K562 (cell line): ENCODE data around the gene CD207. TPM values are rescaled to one million over a fixed set of nuclear protein-coding genes. Genes with fewer than 3 reads are reported as not detected.

Source experiments
- ATAC-seq: fragments of 200-7000 bp; cut with Tn5 transposase; 3 replicates; pipeline ENCODE4 v1.9.1; 2020; ENCODE audit warnings: moderate library complexity
- BruUV-seq: library from RNA; stranded (reverse); fragments of 400-500 nt; replicated peaks from 2 replicates; lab custom pipeline; 2021; lab: Mats Ljungman, UMichigan
- CTCF ChIA-PET: fragments of 300-600 bp; formaldehyde crosslinking; extraction: SDS; loops from one replicate; lab custom pipeline; 2021; ENCODE audit warnings: low intra/inter-chr PET ratio; lab: Yijun Ruan, JAX
- POLR2A ChIA-PET: fragments of 300-600, 350-650 bp; sonication (Branson Sonifier 250); formaldehyde crosslinking; extraction: SDS; loops from one replicate; lab custom pipeline; 2021; ENCODE audit warnings: antibody characterized with exemption, inconsistent platforms; lab: Yijun Ruan, JAX
- DNase-seq, 4 experiments: peaks; one replicate each; pipeline versions ENCODE4 v3.0.0 to v3.0.0-alpha.2; 2011 to 2018; ENCODE audit warnings: low spot score in 3 of 4, mixed read lengths in 3 of 4; ENCODE audit errors: extremely low read depth in 1 of 4
- FAIRE-seq: peaks from 2 replicates; lab custom pipeline; 2011; peaks lifted over from hg19 to GRCh38; lab: Jason Lieb, UNC
- H2AFZ ChIP-seq: 2 replicates; pipeline ENCODE4 v1.6.0; 2011; ENCODE audit warnings: low read depth, low read length, control low read depth, inconsistent platforms
- H3K27ac ChIP-seq: fragments of 200-600 bp; 3 replicates; pipeline ENCODE4 v1.8.0; 2011; ENCODE audit warnings: low read depth, mild to moderate bottlenecking, control low read depth, inconsistent platforms, low read length, moderate library complexity, mixed read lengths; ENCODE audit errors: extremely low read depth
- H3K27me3 ChIP-seq, 2 experiments: fragments of 300-600 bp in 1 of 2; 2 replicates in 1 of 2; 3 replicates in 1 of 2; pipeline versions ENCODE4 v1.6.0 to v1.8.0; 2011; ENCODE audit warnings: inconsistent platforms in 2 of 2, low read length in 2 of 2, mild to moderate bottlenecking in 1 of 2, mixed read lengths in 1 of 2, moderate library complexity in 1 of 2; ENCODE audit not compliant: control insufficient read depth in 2 of 2, insufficient read depth in 2 of 2
- H3K36me3 ChIP-seq: fragments of 300-600 bp; 3 replicates; pipeline ENCODE4 v1.8.0; 2011; ENCODE audit warnings: mild to moderate bottlenecking, low read length, inconsistent platforms; ENCODE audit not compliant: control insufficient read depth, insufficient read depth
- H3K4me1 ChIP-seq, 2 experiments: fragments of 200-600 bp in 1 of 2; replicated peaks in 1 of 2; 2 replicates in 1 of 2; 3 replicates in 1 of 2; pipeline versions ENCODE4 v1.5.1 to v1.8.0; 2011; ENCODE audit warnings: inconsistent platforms in 2 of 2, low read length in 2 of 2, mild to moderate bottlenecking in 1 of 2, mixed read lengths in 1 of 2, moderate library complexity in 1 of 2; ENCODE audit not compliant: control insufficient read depth in 2 of 2, insufficient read depth in 2 of 2
- H3K4me2 ChIP-seq: 2 replicates; pipeline ENCODE4 v1.6.1; 2011; ENCODE audit warnings: low read length, control low read depth, inconsistent platforms, mixed read lengths; ENCODE audit not compliant: insufficient read depth
- H3K4me3 ChIP-seq: fragments of 200-600 bp; sonication (generic), shearing (Covaris generic); 2 replicates; pipeline ENCODE4 v1.5.1; 2016; ENCODE audit warnings: control low read depth, inconsistent platforms
- H3K79me2 ChIP-seq: fragments of 200-600 bp; 3 replicates; pipeline ENCODE4 v1.8.0; 2011; ENCODE audit warnings: low read length, inconsistent platforms; ENCODE audit not compliant: control insufficient read depth, insufficient read depth
- H3K9ac ChIP-seq, 2 experiments: 2 replicates each; pipeline versions ENCODE4 v1.6.0 to v1.6.1; 2011; ENCODE audit warnings: low read depth in 2 of 2, low read length in 2 of 2, control low read depth in 1 of 2, inconsistent platforms in 1 of 2, mild to moderate bottlenecking in 1 of 2, mixed read lengths in 1 of 2; ENCODE audit not compliant: insufficient read depth in 1 of 2
- H3K9me1 ChIP-seq: one replicate; pipeline ENCODE4 v1.6.0; 2011; ENCODE audit warnings: inconsistent platforms, mild to moderate bottlenecking, low read length, moderate library complexity; ENCODE audit not compliant: control insufficient read depth, insufficient read depth
- H3K9me3 ChIP-seq: replicated peaks from 2 replicates; pipeline ENCODE4 v1.5.1; 2011; ENCODE audit warnings: low read depth, low read length, inconsistent platforms; ENCODE audit not compliant: control insufficient read depth, insufficient read depth
- H4K20me1 ChIP-seq: replicated peaks from 2 replicates; pipeline ENCODE4 v1.6.1; 2011; ENCODE audit warnings: low read length, inconsistent platforms, mixed read lengths; ENCODE audit not compliant: control insufficient read depth, insufficient read depth
- DMBX1 ChIP-seq: fragments of 250-450 bp; sonication (Bioruptor Pico); IDR thresholded peaks from 2 replicates; pipeline ENCODE4 v1.8.0; 2022; ENCODE audit warnings: inconsistent platforms, mild to moderate bottlenecking, moderate library complexity, borderline replicate concordance
- MTA3 ChIP-seq: fragments of 450-650 bp; formaldehyde crosslinking; IDR thresholded peaks from 2 replicates; pipeline ENCODE4 v1.6.1; 2017; ENCODE audit warnings: mild to moderate bottlenecking, borderline replicate concordance
- PTRF ChIP-seq: fragments of 450-650 bp; IDR thresholded peaks from 2 replicates; pipeline ENCODE4 v1.6.1; 2016; ENCODE audit warnings: mild to moderate bottlenecking, missing genetic modification characterization, missing compliant biosample characterization
- YY1 ChIP-seq, 3 experiments: IDR thresholded peaks; 2 replicates each; pipeline ENCODE4 v1.6.1; 2011; ENCODE audit warnings: low read length in 2 of 3, mild to moderate bottlenecking in 2 of 3, moderate library complexity in 2 of 3, borderline replicate concordance in 1 of 3, control low read depth in 1 of 3, low read depth in 1 of 3; ENCODE audit not compliant: insufficient read depth in 3 of 3, insufficient replicate concordance in 2 of 3, control insufficient read depth in 1 of 3, insufficient read length in 1 of 3; ENCODE audit errors: extremely low read depth in 1 of 3
- ZBTB17 ChIP-seq: fragments of 450-650 bp; formaldehyde crosslinking; IDR thresholded peaks from 2 replicates; pipeline ENCODE4 v1.4.0; 2020; ENCODE audit warnings: mild to moderate bottlenecking
- ZNF780A ChIP-seq: fragments of 250-450 bp; sonication (Bioruptor Pico); IDR thresholded peaks from 2 replicates; pipeline ENCODE4 v1.5.0; 2021; ENCODE audit warnings: mild to moderate bottlenecking
- WGBS: fragments of 100-300 bp; shearing (Covaris generic); methylation state at CpG from one replicate; pipeline ENCODE4 v1.1.6; 2016; ENCODE audit warnings: low coverage, mixed read lengths; ENCODE audit not compliant: insufficient coverage; ENCODE audit errors: missing lambda C conversion rate; 5-methylcytosine and 5-hydroxymethylcytosine counted together
- in situ Hi-C: fragments of 300-500 bp; cut with MboI; formaldehyde crosslinking; loops from 4 replicates; pipeline ENCODE4 v1.15.0; 2018; ENCODE audit warnings: inconsistent platforms, mixed read lengths
- intact Hi-C: fragments of 100-400 bp; cut with micrococcal nuclease; formaldehyde crosslinking; loops from 2 replicates; pipeline ENCODE4 v1.14.2; 2022
- polyA plus RNA-seq, 8 experiments: library from polyadenylated mRNA; depleted of rRNA in 4 of 8; stranded (reverse) in 5 of 8; unstranded in 3 of 8; fragments of >200 nt; fragmentation: Nextera tagmentation in 2 of 8; fragmentation: Illumina TruSeq in 1 of 8; extraction: Ambion mirVana in 2 of 8; extraction: Trizol in 1 of 8; gene quantifications; 2 replicates each; pipeline versions ENCODE4 v1.2.1 to v1.2.3, GENCODE V29; 2011 to 2014; ENCODE audit warnings: inconsistent platforms in 1 of 8, missing spikeins in 1 of 8
- total RNA-seq, 7 experiments: library from RNA; depleted of rRNA in 6 of 7; stranded (reverse); fragments of >200 nt in 6 of 7; fragmentation: Illumina TruSeq in 2 of 7; extraction: Trizol in 2 of 7; gene quantifications; 2 replicates each; pipeline versions ENCODE4 v1.2.1 to v1.2.3, GENCODE V29; 2011 to 2021; ENCODE audit warnings: low replicate concordance in 1 of 7

Gene CD207
- total and polyA plus RNA-seq, 9 of the 15 experiments (the other 6 are each of a cell fraction or from before 2014, with no cell fraction given), result not detected

- FAIRE-seq, result no peak
- Histone ChIP-seq H3K79me2 (no peaks in the 10 kb centered on the region), H3K9me1 (no peaks in the 10 kb centered on the region), H3K27ac (no peak overlapping the region), H3K4me1 (no peaks in the 10 kb centered on the region; a peak in 2 of 5 replicates), H4K20me1 (0 out of 2 replicates have a peak, but pooled peaks cover 4% of the 10 kb centered on the region), H3K9me3 (no peaks in the 10 kb centered on the region), H2AFZ (no peak overlapping the region), H3K27me3 (peaks cover 24 to 67% of the 10 kb centered on the region in 2 experiments), H3K36me3 (no peaks in the 10 kb centered on the region), H3K4me3 (no peak overlapping the region), H3K4me2 (no peak overlapping the region), H3K9ac (no peak overlapping the region)
- no TSS peak for BruUV-seq
- no peak for DNase-seq
- POLR2A ChIA-PET, result no interaction called here
- WGBS, result 0% methylated on average over 2 of the region's 2 CpGs
- TF ChIP-seq ZBTB17 (CRISPR knock-in tag) (no peak), MTA3 (no peak), PTRF (tag) (no peak), DMBX1 (no peak), ZNF780A (CRISPR knock-in tag) (no peak), YY1 (IDR thresholded peaks at IDR 0.05; ENCODE audit: borderline replicate concordance in 1 of 3, control insufficient read depth in 1 of 3, extremely low read depth in 1 of 3, insufficient read depth in 3 of 3, insufficient read length in 1 of 3, insufficient replicate concordance in 2 of 3, low read depth in 1 of 3, low read length in 2 of 3) (no peak)
- CTCF ChIA-PET, result no interaction called here
- in situ Hi-C loops, result no loop called here
- intact Hi-C loops, result no loop called here
- no peak for ATAC-seq
Measured at GRCh38 chr2:70832386-70832785, 3.2 kb downstream of the CD207 start.
